ENCODE data around the gene CFAP92.

The CFAP92 gene

DNA sequence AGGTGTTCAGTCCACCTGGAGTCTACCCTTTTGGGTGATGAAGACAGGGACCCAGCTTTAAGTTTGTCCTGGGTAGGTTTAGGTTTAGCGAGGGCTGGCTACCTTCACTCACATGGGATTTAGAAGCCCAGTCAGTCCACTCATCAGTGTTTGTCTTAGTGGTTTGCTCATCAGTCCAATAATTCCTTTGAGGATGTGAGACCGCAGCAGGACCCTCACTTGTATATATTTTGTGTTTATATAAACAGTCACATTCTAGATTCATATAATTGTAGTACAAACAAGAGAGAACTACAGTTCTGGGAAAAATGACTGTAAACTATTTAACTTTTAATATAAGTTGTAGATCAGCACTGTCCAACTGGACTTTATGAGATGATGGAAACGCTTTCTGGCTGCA lies 25.4 kb upstream of the CFAP92 start:
- H3K4me3 ChIP-seq (ENCODE audit: low read depth, low read length): no peak overlapping the region
- DNase-seq (ENCODE audit: low read depth): no peak
- TF ChIP-seq, protein P1, sequence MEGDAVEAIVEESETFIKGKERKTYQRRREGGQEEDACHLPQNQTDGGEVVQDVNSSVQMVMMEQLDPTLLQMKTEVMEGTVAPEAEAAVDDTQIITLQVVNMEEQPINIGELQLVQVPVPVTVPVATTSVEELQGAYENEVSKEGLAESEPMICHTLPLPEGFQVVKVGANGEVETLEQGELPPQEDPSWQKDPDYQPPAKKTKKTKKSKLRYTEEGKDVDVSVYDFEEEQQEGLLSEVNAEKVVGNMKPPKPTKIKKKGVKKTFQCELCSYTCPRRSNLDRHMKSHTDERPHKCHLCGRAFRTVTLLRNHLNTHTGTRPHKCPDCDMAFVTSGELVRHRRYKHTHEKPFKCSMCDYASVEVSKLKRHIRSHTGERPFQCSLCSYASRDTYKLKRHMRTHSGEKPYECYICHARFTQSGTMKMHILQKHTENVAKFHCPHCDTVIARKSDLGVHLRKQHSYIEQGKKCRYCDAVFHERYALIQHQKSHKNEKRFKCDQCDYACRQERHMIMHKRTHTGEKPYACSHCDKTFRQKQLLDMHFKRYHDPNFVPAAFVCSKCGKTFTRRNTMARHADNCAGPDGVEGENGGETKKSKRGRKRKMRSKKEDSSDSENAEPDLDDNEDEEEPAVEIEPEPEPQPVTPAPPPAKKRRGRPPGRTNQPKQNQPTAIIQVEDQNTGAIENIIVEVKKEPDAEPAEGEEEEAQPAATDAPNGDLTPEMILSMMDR (IDR thresholded peaks at IDR 0.05; ENCODE audit: insufficient read depth, low read depth, low read length, missing control alignments): no peak

- DNase-seq (ENCODE audit: low read depth): no peak
- H3K4me3 ChIP-seq (ENCODE audit: low read depth, low read length): no peak overlapping the region
- TF ChIP-seq, protein P1 (IDR thresholded peaks at IDR 0.05; ENCODE audit: insufficient read depth, low read depth, low read length, missing control alignments): no peak
These were observed 24.9 kb upstream of the CFAP92 start for GRCh38 chr3:129018751-129019150.

GRCh38 chr3:129018271-129018670 lies 24.4 kb upstream of the CFAP92 start:
- DNase-seq (ENCODE audit: low read depth): no peak
- TF ChIP-seq, protein P1 (IDR thresholded peaks at IDR 0.05; ENCODE audit: insufficient read depth, low read depth, low read length, missing control alignments): no peak

DNA sequence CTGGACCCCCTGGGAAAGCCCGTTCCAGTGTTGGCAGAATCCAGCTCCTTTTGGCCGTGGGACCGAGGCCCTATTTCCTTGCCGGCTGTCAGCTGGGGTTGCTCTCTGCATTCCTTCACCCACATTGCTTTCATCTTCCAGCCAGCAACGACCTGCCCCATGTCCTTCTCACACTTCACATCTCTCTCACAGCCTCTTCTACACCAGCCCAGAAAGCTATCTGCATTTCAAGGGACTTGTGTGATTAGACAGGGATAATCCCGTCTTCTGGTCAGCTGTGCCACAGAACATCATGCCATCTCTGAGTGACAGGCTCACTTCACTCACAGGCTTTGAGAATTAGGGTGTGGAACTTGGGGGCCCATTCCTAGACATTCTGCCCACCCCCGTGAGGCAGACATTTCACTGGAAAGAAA lies 23.6 kb upstream of the CFAP92 start:
- no peak for DNase-seq (ENCODE audit: low read depth)
- TF ChIP-seq, protein P1 (IDR thresholded peaks at IDR 0.05; ENCODE audit: insufficient read depth, low read depth, low read length, missing control alignments): no peak
- H3K4me3 ChIP-seq (ENCODE audit: low read depth, low read length): no peak overlapping the region

More at GRCh38 chr3:129018271-129018670, 24.4 kb upstream of the CFAP92 start:
- H3K4me3 ChIP-seq (ENCODE audit: low read depth, low read length): no peak overlapping the region

DNA sequence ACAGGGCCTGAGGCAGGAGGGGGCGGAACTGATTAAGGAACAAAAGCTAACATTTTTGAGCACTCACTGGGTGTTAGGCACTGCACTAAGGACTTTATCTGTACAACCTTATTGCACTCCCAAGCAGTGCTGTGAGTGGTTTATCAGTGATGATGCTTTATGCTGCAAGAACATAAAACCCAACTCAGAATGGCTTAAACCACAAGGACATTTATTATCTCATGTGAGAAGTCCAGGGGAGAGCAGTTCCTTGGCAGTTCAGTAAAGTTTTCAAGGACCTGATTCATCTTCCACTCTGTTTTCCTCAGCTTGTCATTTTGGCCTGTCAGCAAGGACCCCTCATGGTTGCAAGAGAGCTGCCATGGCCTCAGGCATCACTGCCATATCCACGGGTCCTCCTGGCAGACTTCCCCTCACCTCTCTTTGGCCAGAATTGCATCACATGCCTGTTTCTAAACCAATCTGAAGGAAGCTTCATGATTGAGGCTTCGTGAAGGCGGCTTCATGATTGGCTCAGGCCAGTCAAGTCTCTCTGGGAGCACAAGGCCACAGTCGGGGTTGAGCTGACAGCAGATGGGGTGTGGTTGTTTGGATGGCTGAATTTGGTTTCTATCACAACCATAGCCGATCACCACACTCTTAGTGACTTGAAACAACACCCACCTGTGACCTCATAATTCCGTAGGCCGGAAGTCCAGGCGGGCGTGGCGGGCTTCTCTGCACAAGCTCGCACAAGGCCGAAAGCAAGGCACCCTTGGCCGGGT lies 23.0 kb upstream of the CFAP92 start:
- no peak overlapping the region for H3K4me3 ChIP-seq (ENCODE audit: low read depth, low read length)
- peak; percentile 90 for DNase-seq (ENCODE audit: low read depth)
- TF ChIP-seq, protein P1 (IDR thresholded peaks at IDR 0.05; ENCODE audit: insufficient read depth, low read depth, low read length, missing control alignments): no peak

- TF ChIP-seq, protein P1 (IDR thresholded peaks at IDR 0.05; ENCODE audit: insufficient read depth, low read depth, low read length, missing control alignments): no peak
- peak; percentile 47 for DNase-seq (ENCODE audit: low read depth)
- H3K4me3 ChIP-seq (ENCODE audit: low read depth, low read length): no peak overlapping the region
These were observed 22.5 kb upstream of the CFAP92 start for GRCh38 chr3:129016356-129016719.
